ENCODE measurements around the gene CREB3.

- no peak for TF ChIP-seq POLR2A (IDR thresholded peaks at IDR 0.05)
- TF ChIP-seq CTCF (IDR thresholded peaks at IDR 0.05) = no peak
Measured at GRCh38 chr9:35758475-35759050, 26.1 kb downstream of the CREB3 start.

All from vagina (tissue), 2 donors.